ENCODE data around the gene FBXW12. TPM values are rescaled to one million over a fixed set of nuclear protein-coding genes. Genes with fewer than 3 reads are reported as not detected.

Gene FBXW12
- total RNA-seq, 2 experiments from 2014 or later = not detected

GRCh38 chr3:48352546-48352945 is 19.5 kb upstream of the FBXW12 start:
- Mint-ChIP-seq H3K4me3 (no peak overlapping the region), H3K36me3 (ENCODE audit: low read depth) (no peaks in the 10 kb centered on the region), H3K4me1 (ENCODE audit: low read depth) (no peaks in the 10 kb centered on the region), H3K27ac (no peak overlapping the region), H3K9me3 (no peaks in the 10 kb centered on the region), H3K27me3 (peaks cover 14% of the 10 kb centered on the region)
- intact Hi-C loops (cut with micrococcal nuclease) = no loop called here
- no peak for DNase-seq
- CTCF ChIA-PET = no interaction called here
- TF ChIP-seq, protein P1, sequence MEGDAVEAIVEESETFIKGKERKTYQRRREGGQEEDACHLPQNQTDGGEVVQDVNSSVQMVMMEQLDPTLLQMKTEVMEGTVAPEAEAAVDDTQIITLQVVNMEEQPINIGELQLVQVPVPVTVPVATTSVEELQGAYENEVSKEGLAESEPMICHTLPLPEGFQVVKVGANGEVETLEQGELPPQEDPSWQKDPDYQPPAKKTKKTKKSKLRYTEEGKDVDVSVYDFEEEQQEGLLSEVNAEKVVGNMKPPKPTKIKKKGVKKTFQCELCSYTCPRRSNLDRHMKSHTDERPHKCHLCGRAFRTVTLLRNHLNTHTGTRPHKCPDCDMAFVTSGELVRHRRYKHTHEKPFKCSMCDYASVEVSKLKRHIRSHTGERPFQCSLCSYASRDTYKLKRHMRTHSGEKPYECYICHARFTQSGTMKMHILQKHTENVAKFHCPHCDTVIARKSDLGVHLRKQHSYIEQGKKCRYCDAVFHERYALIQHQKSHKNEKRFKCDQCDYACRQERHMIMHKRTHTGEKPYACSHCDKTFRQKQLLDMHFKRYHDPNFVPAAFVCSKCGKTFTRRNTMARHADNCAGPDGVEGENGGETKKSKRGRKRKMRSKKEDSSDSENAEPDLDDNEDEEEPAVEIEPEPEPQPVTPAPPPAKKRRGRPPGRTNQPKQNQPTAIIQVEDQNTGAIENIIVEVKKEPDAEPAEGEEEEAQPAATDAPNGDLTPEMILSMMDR (IDR thresholded peaks at IDR 0.05) = no peak
- ATAC-seq = no peak
- POLR2A ChIA-PET = no interaction called here

DNA sequence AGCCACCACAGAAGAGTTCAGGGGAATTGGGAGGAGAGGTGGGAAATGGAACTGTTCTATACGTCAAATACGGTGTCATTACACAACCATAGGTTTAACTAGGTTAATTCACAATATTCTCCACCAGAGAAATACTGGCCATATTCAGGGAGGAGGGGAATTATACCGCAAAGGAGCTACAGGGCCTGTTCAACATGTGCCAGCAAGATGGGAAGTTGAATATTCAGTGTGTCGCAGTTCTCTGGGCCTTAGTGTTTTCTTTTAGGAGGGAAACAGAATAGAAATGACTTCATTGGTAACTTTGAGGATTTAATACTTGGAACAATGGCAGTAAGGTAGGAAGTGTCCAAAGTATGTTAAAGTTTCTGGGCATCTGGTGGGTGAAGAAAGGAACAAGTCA is 18.0 kb upstream of the FBXW12 start:
- CTCF ChIA-PET = interaction anchor here (0.7 kb wide), 1 partner anchor 159 kb away, joined by 3 read pairs; no protein-coding TSS in a partner anchor
- H3K27me3 Mint-ChIP-seq = peaks cover 14% of the 10 kb centered on the region

DNA sequence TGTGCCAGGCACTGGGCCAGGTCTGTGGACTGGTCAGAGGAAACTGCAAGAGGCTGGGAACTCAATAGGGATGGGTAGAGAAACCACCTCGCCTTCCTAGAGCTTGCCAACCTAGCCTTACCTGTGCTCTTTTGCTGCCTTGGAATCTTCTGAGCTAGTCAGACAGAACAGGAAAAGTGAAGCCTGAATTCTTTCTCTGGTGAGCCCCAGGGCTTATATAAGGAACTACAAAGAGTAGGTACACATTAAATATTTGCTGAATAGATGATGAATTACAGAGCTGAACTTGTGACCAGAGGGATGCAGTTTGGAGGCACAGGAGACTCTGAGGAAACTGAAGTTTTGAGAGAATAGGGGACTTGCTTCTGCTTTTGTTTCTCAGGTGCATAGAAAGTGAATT is 15.6 kb upstream of the FBXW12 start:
- H3K4me3 Mint-ChIP-seq = no peak overlapping the region
- no peak overlapping the region for H3K27ac Mint-ChIP-seq
- peaks cover 14% of the 10 kb centered on the region for H3K27me3 Mint-ChIP-seq
- intact Hi-C loops (cut with micrococcal nuclease) = no loop called here
- no peaks in the 10 kb centered on the region for H3K4me1 Mint-ChIP-seq (ENCODE audit: low read depth)
- no peaks in the 10 kb centered on the region for H3K36me3 Mint-ChIP-seq (ENCODE audit: low read depth)
- ChIA-PET POLR2A (no interaction called here), CTCF (interaction anchor here (0.8 to 1.4 kb wide), 2 partner anchors 10 to 45 kb away, joined by 3 to 4 read pairs; no protein-coding TSS in a partner anchor)
- no peaks in the 10 kb centered on the region for H3K9me3 Mint-ChIP-seq
- DNase-seq = no peak
- TF ChIP-seq, protein P1 (IDR thresholded peaks at IDR 0.05) = no peak
- ATAC-seq = no peak

More for the DNA sequence above, 18.0 kb upstream of the FBXW12 start:
- DNase-seq = no peak
- POLR2A ChIA-PET = no interaction called here
- ATAC-seq = no peak
- H3K4me3 Mint-ChIP-seq = no peak overlapping the region
- H3K27ac Mint-ChIP-seq = no peak overlapping the region
- TF ChIP-seq, protein P1 (IDR thresholded peaks at IDR 0.05) = no peak
- H3K4me1 Mint-ChIP-seq (ENCODE audit: low read depth) = no peaks in the 10 kb centered on the region
- H3K36me3 Mint-ChIP-seq (ENCODE audit: low read depth) = no peaks in the 10 kb centered on the region
- no peaks in the 10 kb centered on the region for H3K9me3 Mint-ChIP-seq
- intact Hi-C loops (cut with micrococcal nuclease) = no loop called here

DNA sequence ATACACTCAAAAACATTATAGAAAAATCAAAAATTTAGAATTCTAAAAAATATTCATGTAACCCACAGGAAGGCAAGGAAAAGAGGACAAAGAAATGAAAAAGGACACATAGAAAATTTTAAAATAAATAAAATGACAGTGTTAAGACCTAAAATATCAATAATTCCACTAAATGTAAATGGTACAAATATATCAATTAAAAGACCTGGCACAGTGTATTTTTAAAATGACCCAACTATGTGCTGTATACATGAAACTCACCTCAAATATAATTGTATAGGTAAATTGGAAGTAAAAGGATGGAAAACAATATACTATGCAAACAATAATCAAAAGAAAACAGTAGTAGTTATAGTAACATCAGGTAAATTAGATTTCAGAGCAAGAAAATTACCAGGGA is 10.1 kb upstream of the FBXW12 start:
- Mint-ChIP-seq H3K36me3 (ENCODE audit: low read depth) (peaks cover 4% of the 10 kb centered on the region), H3K4me1 (ENCODE audit: low read depth) (no peaks in the 10 kb centered on the region), H3K4me3 (no peak overlapping the region), H3K27ac (no peak overlapping the region), H3K9me3 (peaks cover 7% of the 10 kb centered on the region), H3K27me3 (no peaks in the 10 kb centered on the region)
- CTCF ChIA-PET = no interaction called here
- TF ChIP-seq, protein P1 (IDR thresholded peaks at IDR 0.05) = no peak
- intact Hi-C loops (cut with micrococcal nuclease) = no loop called here
- no peak for ATAC-seq
- POLR2A ChIA-PET = no interaction called here
- DNase-seq = no peak

- DNase-seq = no peak
- Mint-ChIP-seq H3K36me3 (ENCODE audit: low read depth) (peaks cover 4% of the 10 kb centered on the region), H3K27ac (no peak overlapping the region), H3K27me3 (no peaks in the 10 kb centered on the region), H3K9me3 (peaks cover 7% of the 10 kb centered on the region), H3K4me3 (no peak overlapping the region), H3K4me1 (ENCODE audit: low read depth) (peaks cover 2% of the 10 kb centered on the region)
- POLR2A ChIA-PET = interaction anchor here (0.6 kb wide), 1 partner anchor 428 kb away, joined by 3 read pairs; no protein-coding TSS in a partner anchor
- TF ChIP-seq, protein P1 (IDR thresholded peaks at IDR 0.05) = no peak
- intact Hi-C loops (cut with micrococcal nuclease) = no loop called here
- CTCF ChIA-PET = no interaction called here
- no peak for ATAC-seq
These were observed 7.2 kb upstream of the FBXW12 start for GRCh38 chr3:48364840-48365239.
